ENCODE results near the gene IFNG-AS1. TPM values are rescaled to one million over a fixed set of nuclear protein-coding genes. Genes with fewer than 3 reads are reported as not detected.

The IFNG-AS1 gene
- total RNA-seq, 1 experiment from 2014 or later = not detected

GRCh38 chr12:68013181-68013580 lies 23.9 kb downstream of the IFNG-AS1 start:
- CTCF ChIA-PET = no interaction called here
- Histone ChIP-seq H3K27me3 (replicated peaks; ENCODE audit: insufficient read depth, low read depth, low read length, poor library complexity) (no peaks in the 10 kb centered on the region), H3K27ac (ENCODE audit: low read depth, low read length, poor library complexity, severe bottlenecking) (no peak overlapping the region), H3K36me3 (ENCODE audit: insufficient read depth, low read length, poor library complexity, severe bottlenecking) (no peaks in the 10 kb centered on the region), H3K9me3 (ENCODE audit: low read depth, low read length, poor library complexity, severe bottlenecking) (no peaks in the 10 kb centered on the region), H3K4me3 (ENCODE audit: low read depth, low read length, poor library complexity, severe bottlenecking) (no peak overlapping the region), H3K4me1 (ENCODE audit: insufficient read depth, low read length, poor library complexity, severe bottlenecking) (peaks cover 5% of the 10 kb centered on the region)
- POLR2A ChIA-PET (ENCODE audit: low non-redundant PET) = no interaction called here
- intact Hi-C loops (cut with micrococcal nuclease; ENCODE audit: unreplicated experiment) = no loop called here
- DNase-seq (ENCODE audit: low spot score) = no peak
- TF ChIP-seq CTCF (conservative IDR thresholded peaks at IDR 0.05; ENCODE audit: low read depth, low read length) = no peak
- no peak for TF ChIP-seq EZH2 (IDR thresholded peaks at IDR 0.05; ENCODE audit: borderline replicate concordance, low read depth, low read length, poor library complexity, severe bottlenecking)
- no TSS peak for BruUV-seq (replicated peaks)

GRCh38 chr12:68016136-68016535 lies 26.9 kb downstream of the IFNG-AS1 start:
- BruUV-seq (replicated peaks) = no TSS peak
- DNase-seq (ENCODE audit: low spot score) = no peak
- ChIA-PET CTCF (no interaction called here), POLR2A (ENCODE audit: low non-redundant PET) (no interaction called here)
- no peaks in the 10 kb centered on the region for H3K9me3 ChIP-seq (ENCODE audit: low read depth, low read length, poor library complexity, severe bottlenecking)
- TF ChIP-seq EZH2 (IDR thresholded peaks at IDR 0.05; ENCODE audit: borderline replicate concordance, low read depth, low read length, poor library complexity, severe bottlenecking) (no peak), CTCF (conservative IDR thresholded peaks at IDR 0.05; ENCODE audit: low read depth, low read length) (no peak)
- no peak overlapping the region for H3K4me3 ChIP-seq (ENCODE audit: low read depth, low read length, poor library complexity, severe bottlenecking)
- no peak overlapping the region for H3K27ac ChIP-seq (ENCODE audit: low read depth, low read length, poor library complexity, severe bottlenecking)
- intact Hi-C loops (cut with micrococcal nuclease; ENCODE audit: unreplicated experiment) = no loop called here
- H3K36me3 ChIP-seq (ENCODE audit: insufficient read depth, low read length, poor library complexity, severe bottlenecking) = no peaks in the 10 kb centered on the region
- peaks cover 5% of the 10 kb centered on the region for H3K4me1 ChIP-seq (ENCODE audit: insufficient read depth, low read length, poor library complexity, severe bottlenecking)
- no peaks in the 10 kb centered on the region for H3K27me3 ChIP-seq (replicated peaks; ENCODE audit: insufficient read depth, low read depth, low read length, poor library complexity)

- no peak for TF ChIP-seq CTCF (conservative IDR thresholded peaks at IDR 0.05; ENCODE audit: low read depth, low read length)
- no peak for TF ChIP-seq EZH2 (IDR thresholded peaks at IDR 0.05; ENCODE audit: borderline replicate concordance, low read depth, low read length, poor library complexity, severe bottlenecking)
- Histone ChIP-seq H3K4me1 (ENCODE audit: insufficient read depth, low read length, poor library complexity, severe bottlenecking) (no peaks in the 10 kb centered on the region), H3K36me3 (ENCODE audit: insufficient read depth, low read length, poor library complexity, severe bottlenecking) (no peaks in the 10 kb centered on the region), H3K27me3 (replicated peaks; ENCODE audit: insufficient read depth, low read depth, low read length, poor library complexity) (no peaks in the 10 kb centered on the region), H3K27ac (ENCODE audit: low read depth, low read length, poor library complexity, severe bottlenecking) (no peak overlapping the region), H3K4me3 (ENCODE audit: low read depth, low read length, poor library complexity, severe bottlenecking) (no peak overlapping the region), H3K9me3 (ENCODE audit: low read depth, low read length, poor library complexity, severe bottlenecking) (no peaks in the 10 kb centered on the region)
- CTCF ChIA-PET = no interaction called here
- POLR2A ChIA-PET (ENCODE audit: low non-redundant PET) = no interaction called here
- DNase-seq (ENCODE audit: low spot score) = no peak
- no TSS peak for BruUV-seq (replicated peaks)
- intact Hi-C loops (cut with micrococcal nuclease; ENCODE audit: unreplicated experiment) = no loop called here
These were observed 29.1 kb downstream of the IFNG-AS1 start for GRCh38 chr12:68018315-68018714.
